Activated CD4-positive, alpha-beta T cell treated with anti-CD3 and anti-CD28 coated beads, Interleukin-2, amount 10 ng/mL, durations not matched to agents 24 days and 14 days (primary cell): ENCODE measurements around the gene NAB1. TPM values are rescaled to one million over a fixed set of nuclear protein-coding genes. Genes with fewer than 3 reads are reported as not detected.

Source experiments
- DNase-seq: peaks from one replicate; pipeline ENCODE4 v3.0.0; 2022
- H3K27ac Mint-ChIP-seq: one replicate; pipeline ENCODE4 v1.8.0; 2022; ENCODE audit warnings: mild to moderate bottlenecking, mixed read lengths
- H3K27me3 Mint-ChIP-seq: one replicate; pipeline ENCODE4 v1.8.0; 2022; ENCODE audit warnings: mixed read lengths
- H3K36me3 Mint-ChIP-seq: one replicate; pipeline ENCODE4 v1.8.0; 2022; ENCODE audit warnings: low read depth, mild to moderate bottlenecking, mixed read lengths
- H3K4me1 Mint-ChIP-seq: one replicate; pipeline ENCODE4 v1.8.0; 2021; ENCODE audit warnings: mixed read lengths
- H3K4me3 Mint-ChIP-seq: one replicate; pipeline ENCODE4 v1.8.0; 2022; ENCODE audit warnings: mild to moderate bottlenecking, moderate library complexity, mixed read lengths
- H3K9me3 Mint-ChIP-seq: one replicate; pipeline ENCODE4 v1.8.0; 2021; ENCODE audit warnings: mixed read lengths
- intact Hi-C: fragments of 100-400 bp; cut with micrococcal nuclease; formaldehyde crosslinking; loops from one replicate; pipeline ENCODE4 v1.15.1; 2023
- total RNA-seq: library from RNA; stranded (reverse); gene quantifications from 2 replicates; pipeline ENCODE4 v1.2.3, GENCODE V29; 2022

NAB1 gene
- total RNA-seq, 1 donor from 2014 or later: 37.4 TPM

- Mint-ChIP-seq H3K27ac (peak overlapping the region; percentile 96), H3K27me3 (no peaks in the 10 kb centered on the region), H3K4me3 (peak overlapping the region; percentile 64), H3K9me3 (no peaks in the 10 kb centered on the region), H3K4me1 (peaks cover 53% of the 10 kb centered on the region), H3K36me3 (no peaks in the 10 kb centered on the region)
- intact Hi-C loops: loop anchor here (1.0 kb wide), 1 partner anchor 23 kb away; no protein-coding TSS in a partner anchor
- peak; percentile 54 for DNase-seq
Observed at GRCh38 chr2:190717764-190718651, 69.1 kb downstream of the NAB1 start.

GRCh38 chr2:190718652-190719526 is 70.0 kb downstream of the NAB1 start:
- Mint-ChIP-seq H3K36me3 (no peaks in the 10 kb centered on the region), H3K27ac (peak overlapping the region; percentile 96), H3K4me1 (peaks cover 53% of the 10 kb centered on the region)

GRCh38 chr2:190720276-190720675 is 71.4 kb downstream of the NAB1 start:
- Mint-ChIP-seq H3K27ac (peak overlapping the region; percentile 81), H3K36me3 (no peaks in the 10 kb centered on the region), H3K4me3 (peak overlapping the region; percentile 15), H3K4me1 (peaks cover 57% of the 10 kb centered on the region), H3K9me3 (no peaks in the 10 kb centered on the region), H3K27me3 (no peaks in the 10 kb centered on the region)
- no peak for DNase-seq
- intact Hi-C loops: no loop called here

More at GRCh38 chr2:190718652-190719526, 70.0 kb downstream of the NAB1 start:
- intact Hi-C loops: loop anchor here (1.0 kb wide), 1 partner anchor 24 kb away; no protein-coding TSS in a partner anchor
- Mint-ChIP-seq H3K9me3 (no peaks in the 10 kb centered on the region), H3K4me3 (peak overlapping the region; percentile 64), H3K27me3 (no peaks in the 10 kb centered on the region)
- DNase-seq: peak; percentile 73

- peak overlapping the region; percentile 97 for H3K27ac Mint-ChIP-seq
- H3K27me3 Mint-ChIP-seq: no peaks in the 10 kb centered on the region
- DNase-seq: no peak
- no peaks in the 10 kb centered on the region for H3K36me3 Mint-ChIP-seq
- intact Hi-C loops: no loop called here
- no peaks in the 10 kb centered on the region for H3K9me3 Mint-ChIP-seq
- H3K4me3 Mint-ChIP-seq: no peak overlapping the region
- H3K4me1 Mint-ChIP-seq: peaks cover 60% of the 10 kb centered on the region
Observed at GRCh38 chr2:190720691-190721090, 71.8 kb downstream of the NAB1 start.

GRCh38 chr2:190722061-190722759 is 73.3 kb downstream of the NAB1 start:
- peak overlapping the region; percentile 97 for H3K27ac Mint-ChIP-seq
- DNase-seq: peak; percentile 58
- no peaks in the 10 kb centered on the region for H3K36me3 Mint-ChIP-seq
- H3K9me3 Mint-ChIP-seq: peaks cover 6% of the 10 kb centered on the region
- H3K4me1 Mint-ChIP-seq: peaks cover 61% of the 10 kb centered on the region
- H3K4me3 Mint-ChIP-seq: peak overlapping the region; percentile 69
- H3K27me3 Mint-ChIP-seq: no peaks in the 10 kb centered on the region
- intact Hi-C loops: loop anchor here (1.0 to 2.0 kb wide), 11 partner anchors 42 to 402 kb away; partner anchors contain the start of genes GLS and NAB1

- no peak for DNase-seq
- Mint-ChIP-seq H3K27me3 (no peaks in the 10 kb centered on the region), H3K27ac (peak overlapping the region; percentile 97), H3K36me3 (no peaks in the 10 kb centered on the region), H3K4me3 (peak overlapping the region; percentile 69), H3K9me3 (peaks cover 11% of the 10 kb centered on the region), H3K4me1 (peaks cover 56% of the 10 kb centered on the region)
- intact Hi-C loops: loop anchor here (1.0 to 2.0 kb wide), 12 partner anchors 28 to 403 kb away; partner anchors contain the start of genes GLS and NAB1
Observed at GRCh38 chr2:190722835-190723234, 74.0 kb downstream of the NAB1 start.

GRCh38 chr2:190723397-190724090 is 74.7 kb downstream of the NAB1 start:
- H3K27me3 Mint-ChIP-seq: no peaks in the 10 kb centered on the region
- peak overlapping the region; percentile 69 for H3K4me3 Mint-ChIP-seq
- H3K36me3 Mint-ChIP-seq: no peaks in the 10 kb centered on the region
- no peak for DNase-seq
- peaks cover 50% of the 10 kb centered on the region for H3K4me1 Mint-ChIP-seq
- intact Hi-C loops: loop anchor here (1.0 to 2.0 kb wide), 4 partner anchors 28 to 297 kb away; no protein-coding TSS in a partner anchor
- peaks cover 13% of the 10 kb centered on the region for H3K9me3 Mint-ChIP-seq
- peak overlapping the region; percentile 97 for H3K27ac Mint-ChIP-seq

GRCh38 chr2:190726255-190726654 is 77.4 kb downstream of the NAB1 start:
- Mint-ChIP-seq H3K9me3 (peaks cover 13% of the 10 kb centered on the region), H3K27ac (no peak overlapping the region), H3K4me1 (peaks cover 33% of the 10 kb centered on the region), H3K36me3 (no peaks in the 10 kb centered on the region), H3K4me3 (no peak overlapping the region), H3K27me3 (no peaks in the 10 kb centered on the region)
- intact Hi-C loops: no loop called here
- no peak for DNase-seq

- H3K4me3 Mint-ChIP-seq: no peak overlapping the region
- H3K27me3 Mint-ChIP-seq: no peaks in the 10 kb centered on the region
- no peak overlapping the region for H3K27ac Mint-ChIP-seq
- H3K36me3 Mint-ChIP-seq: no peaks in the 10 kb centered on the region
- peaks cover 4% of the 10 kb centered on the region for H3K9me3 Mint-ChIP-seq
- intact Hi-C loops: no loop called here
- H3K4me1 Mint-ChIP-seq: no peaks in the 10 kb centered on the region
- no peak for DNase-seq
Observed at GRCh38 chr2:190736355-190736754, 87.5 kb downstream of the NAB1 start.

GRCh38 chr2:190740449-190740848 is 91.6 kb downstream of the NAB1 start:
- Mint-ChIP-seq H3K27ac (no peak overlapping the region), H3K36me3 (no peaks in the 10 kb centered on the region), H3K4me1 (peaks cover 7% of the 10 kb centered on the region), H3K27me3 (no peaks in the 10 kb centered on the region), H3K9me3 (peaks cover 12% of the 10 kb centered on the region), H3K4me3 (no peak overlapping the region)
- intact Hi-C loops: no loop called here
- no peak for DNase-seq
